OCI-LY7 (cell line): ENCODE results near the gene IMPDH1.

ENCODE experiments used
- EZH2phosphoT487 ChIP-seq: fragments of 200-600 bp; sonication (generic); IDR thresholded peaks from 2 replicates; pipeline ENCODE4 v1.6.1; 2018; ENCODE audit warnings: low read depth, borderline replicate concordance, mild to moderate bottlenecking, mixed run types, antibody characterized with exemption, low read length, moderate library complexity, mixed read lengths
- TF ChIP-seq, protein P1 (sequence below): fragments of 200-600 bp; sonication (generic); conservative IDR thresholded peaks from 2 replicates; pipeline ENCODE4 v1.5.1; 2014; ENCODE audit warnings: mild to moderate bottlenecking, antibody characterized with exemption, low read length, moderate library complexity, mixed read lengths

DNA sequence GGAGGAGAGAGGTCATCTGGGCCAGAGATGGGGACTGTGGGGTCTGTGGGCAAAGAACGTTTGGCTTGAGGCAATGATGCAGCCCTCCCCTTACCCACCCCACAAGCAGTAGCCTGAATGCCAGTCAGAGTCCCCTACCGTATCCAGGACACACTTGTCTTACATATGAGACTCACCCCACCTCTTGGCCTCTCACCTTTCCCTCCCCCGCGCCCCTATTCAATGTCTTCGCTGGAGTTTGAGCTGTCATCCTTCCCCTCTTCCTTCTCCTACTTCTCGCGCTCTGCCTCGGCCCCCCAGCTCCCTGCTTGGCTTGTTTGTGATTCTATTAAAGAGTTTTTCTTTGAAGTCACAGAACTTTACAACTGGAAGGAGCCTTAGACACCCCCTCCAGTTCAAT, 57.1 kb downstream of the IMPDH1 start:
- TF ChIP-seq, protein P1, sequence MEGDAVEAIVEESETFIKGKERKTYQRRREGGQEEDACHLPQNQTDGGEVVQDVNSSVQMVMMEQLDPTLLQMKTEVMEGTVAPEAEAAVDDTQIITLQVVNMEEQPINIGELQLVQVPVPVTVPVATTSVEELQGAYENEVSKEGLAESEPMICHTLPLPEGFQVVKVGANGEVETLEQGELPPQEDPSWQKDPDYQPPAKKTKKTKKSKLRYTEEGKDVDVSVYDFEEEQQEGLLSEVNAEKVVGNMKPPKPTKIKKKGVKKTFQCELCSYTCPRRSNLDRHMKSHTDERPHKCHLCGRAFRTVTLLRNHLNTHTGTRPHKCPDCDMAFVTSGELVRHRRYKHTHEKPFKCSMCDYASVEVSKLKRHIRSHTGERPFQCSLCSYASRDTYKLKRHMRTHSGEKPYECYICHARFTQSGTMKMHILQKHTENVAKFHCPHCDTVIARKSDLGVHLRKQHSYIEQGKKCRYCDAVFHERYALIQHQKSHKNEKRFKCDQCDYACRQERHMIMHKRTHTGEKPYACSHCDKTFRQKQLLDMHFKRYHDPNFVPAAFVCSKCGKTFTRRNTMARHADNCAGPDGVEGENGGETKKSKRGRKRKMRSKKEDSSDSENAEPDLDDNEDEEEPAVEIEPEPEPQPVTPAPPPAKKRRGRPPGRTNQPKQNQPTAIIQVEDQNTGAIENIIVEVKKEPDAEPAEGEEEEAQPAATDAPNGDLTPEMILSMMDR, result no peak
- TF ChIP-seq EZH2phosphoT487, result no peak
